Upper lobe of right lung (tissue), 1 donor: ENCODE results near the gene BABAM2. TPM values are rescaled to one million over a fixed set of nuclear protein-coding genes. Genes with fewer than 3 reads are reported as not detected.

Experiments used
- ATAC-seq: fragments of 200-7000 bp; cut with Tn5 transposase; one replicate; pipeline ENCODE4 v1.9.1; 2020; ENCODE audit warnings: mild to moderate bottlenecking, moderate library complexity
- DNase-seq: peaks from one replicate; pipeline ENCODE4 v3.0.0-alpha.2; 2020
- H3K27ac ChIP-seq: fragments of 200-600 bp; one replicate; pipeline ENCODE4 v1.8.0; 2022
- H3K27me3 ChIP-seq: fragments of 200-600 bp; one replicate; pipeline ENCODE4 v1.8.0; 2022; ENCODE audit warnings: mild to moderate bottlenecking
- H3K36me3 ChIP-seq: fragments of 200-600 bp; one replicate; pipeline ENCODE4 v1.8.0; 2022
- H3K4me1 ChIP-seq: fragments of 200-600 bp; one replicate; pipeline ENCODE4 v1.8.0; 2022
- H3K4me3 ChIP-seq: fragments of 200-600 bp; one replicate; pipeline ENCODE4 v1.8.0; 2022; ENCODE audit warnings: mild to moderate bottlenecking
- H3K9me3 ChIP-seq: fragments of 200-600 bp; one replicate; pipeline ENCODE4 v1.8.0; 2022
- CTCF ChIP-seq: fragments of 200-600 bp; IDR thresholded peaks from one replicate; pipeline ENCODE4 v1.8.0; 2022; ENCODE audit warnings: antibody characterized with exemption
- intact Hi-C: fragments of 100-400 bp; cut with DNase I; formaldehyde crosslinking; loops from one replicate; pipeline ENCODE4 v1.11.0; 2022
- total RNA-seq: library from RNA; stranded (reverse); fragmentation: NEBNext Ultra II Directional; extraction: Animal tissue kit (Norgen Biotek cat#: 25700); gene quantifications from one replicate; pipeline ENCODE4 v1.2.1, GENCODE V29; 2021
- donor health status: DM: no; HTN: yes; CAD: no; lungs with severe emphysema.

Gene BABAM2
- total RNA-seq, 1 donor from 2014 or later: 36.2 TPM

- intact Hi-C loops: no loop called here
- no peak for TF ChIP-seq CTCF
- no peaks in the 10 kb centered on the region for H3K36me3 ChIP-seq
Measured at GRCh38 chr2:27869763-27870162, 20.8 kb upstream of the BABAM2 start.

GRCh38 chr2:27870724-27871123 is 19.8 kb upstream of the BABAM2 start:
- Histone ChIP-seq H3K27me3 (no peaks in the 10 kb centered on the region), H3K27ac (no peak overlapping the region), H3K4me1 (no peaks in the 10 kb centered on the region), H3K9me3 (no peaks in the 10 kb centered on the region), H3K4me3 (no peak overlapping the region), H3K36me3 (no peaks in the 10 kb centered on the region)
- no peak for ATAC-seq
- DNase-seq: no peak
- no peak for TF ChIP-seq CTCF
- intact Hi-C loops: no loop called here

More at GRCh38 chr2:27869763-27870162, 20.8 kb upstream of the BABAM2 start:
- Histone ChIP-seq H3K27me3 (no peaks in the 10 kb centered on the region), H3K4me3 (no peak overlapping the region), H3K4me1 (no peaks in the 10 kb centered on the region), H3K9me3 (no peaks in the 10 kb centered on the region), H3K27ac (no peak overlapping the region)
- no peak for ATAC-seq
- no peak for DNase-seq

- TF ChIP-seq CTCF: no peak
- Histone ChIP-seq H3K27ac (no peak overlapping the region), H3K4me1 (no peaks in the 10 kb centered on the region), H3K36me3 (no peaks in the 10 kb centered on the region), H3K4me3 (no peak overlapping the region), H3K27me3 (no peaks in the 10 kb centered on the region), H3K9me3 (no peaks in the 10 kb centered on the region)
- intact Hi-C loops: no loop called here
- no peak for DNase-seq
- no peak for ATAC-seq
Measured at GRCh38 chr2:27871802-27872201, 18.7 kb upstream of the BABAM2 start.

- ATAC-seq (no peak), DNase-seq (no peak)
- TF ChIP-seq CTCF: no peak
- no peak overlapping the region for H3K27ac ChIP-seq
- H3K27me3 ChIP-seq: no peaks in the 10 kb centered on the region
- no peak overlapping the region for H3K4me3 ChIP-seq
- intact Hi-C loops: no loop called here
- no peaks in the 10 kb centered on the region for H3K36me3 ChIP-seq
- no peaks in the 10 kb centered on the region for H3K9me3 ChIP-seq
- no peaks in the 10 kb centered on the region for H3K4me1 ChIP-seq
Measured at GRCh38 chr2:27873091-27873490, 17.4 kb upstream of the BABAM2 start.

GRCh38 chr2:27875089-27875881 is 15.2 kb upstream of the BABAM2 start:
- DNase-seq (no peak), ATAC-seq (no peak)
- H3K4me1 ChIP-seq: no peaks in the 10 kb centered on the region
- H3K27me3 ChIP-seq: no peaks in the 10 kb centered on the region
- H3K36me3 ChIP-seq: no peaks in the 10 kb centered on the region
- intact Hi-C loops: no loop called here
- H3K4me3 ChIP-seq: no peak overlapping the region
- H3K27ac ChIP-seq: no peak overlapping the region
- no peak for TF ChIP-seq CTCF
- H3K9me3 ChIP-seq: no peaks in the 10 kb centered on the region
